ENCODE results near the gene DNAH10.
A peak's percentile ranks its signal among the peaks of the same experiment; 100 is the strongest.

DNAH10 gene

GRCh38 chr12:123888989-123889388 is 126.9 kb downstream of the DNAH10 start:
- DNase-seq: peak; percentile 70

- no peak for DNase-seq
Measured at GRCh38 chr12:123889848-123890535, 127.9 kb downstream of the DNAH10 start.

GRCh38 chr12:123890536-123890902 is 128.4 kb downstream of the DNAH10 start:
- DNase-seq: no peak

GRCh38 chr12:123891011-123891410 is 128.9 kb downstream of the DNAH10 start:
- no peak for DNase-seq

GRCh38 chr12:123891516-123892179 is 129.5 kb downstream of the DNAH10 start:
- no peak for DNase-seq

GRCh38 chr12:123892180-123892559 is 130.1 kb downstream of the DNAH10 start:
- no peak for DNase-seq

GRCh38 chr12:123892853-123893252 is 130.8 kb downstream of the DNAH10 start:
- no peak for DNase-seq

- no peak for DNase-seq
Measured at GRCh38 chr12:123893276-123893675, 131.2 kb downstream of the DNAH10 start.

- no peak for DNase-seq
Measured at GRCh38 chr12:123894823-123895345, 132.8 kb downstream of the DNAH10 start.

- DNase-seq: no peak
Measured at GRCh38 chr12:123895451-123895850, 133.3 kb downstream of the DNAH10 start.

- DNase-seq: no peak
Measured at GRCh38 chr12:123896767-123897166, 134.7 kb downstream of the DNAH10 start.

GRCh38 chr12:123897221-123897620 is 135.1 kb downstream of the DNAH10 start:
- DNase-seq: no peak

- DNase-seq: no peak
Measured at GRCh38 chr12:123898673-123899072, 136.6 kb downstream of the DNAH10 start.

GRCh38 chr12:123899368-123899767 is 137.3 kb downstream of the DNAH10 start:
- DNase-seq: no peak

GRCh38 chr12:123900871-123901376 is 138.8 kb downstream of the DNAH10 start:
- DNase-seq: peak; percentile 52

- no peak for DNase-seq
Measured at GRCh38 chr12:123902821-123903220, 140.7 kb downstream of the DNAH10 start.

- DNase-seq: no peak
Measured at GRCh38 chr12:123903301-123904065, 141.4 kb downstream of the DNAH10 start.

GRCh38 chr12:123905319-123905925 is 143.3 kb downstream of the DNAH10 start:
- no peak for DNase-seq

- no peak for DNase-seq
Measured at GRCh38 chr12:123906711-123907420, 144.8 kb downstream of the DNAH10 start.

- DNase-seq: no peak
Measured at GRCh38 chr12:123907726-123908476, 145.8 kb downstream of the DNAH10 start.

GRCh38 chr12:123908884-123909725 is 147.0 kb downstream of the DNAH10 start:
- DNase-seq: no peak

All from NCI-H2171 (cell line).